SH-SY5Y (cell line): ENCODE data around the gene IFITM1.
"Not testable (repeated sequence)": the region's sequence is repeated elsewhere in the genome, so short reads cannot be mapped to it uniquely, and the experiment has no call there.

Source experiments
- GATA2 ChIP-seq: IDR thresholded peaks from 2 replicates; pipeline ENCODE4 v1.6.1; 2011; ENCODE audit warnings: mild to moderate bottlenecking, low read depth, low read length
- GATA3 ChIP-seq: IDR thresholded peaks from 2 replicates; pipeline ENCODE4 v1.6.1; 2011; ENCODE audit warnings: low read depth, mild to moderate bottlenecking, low read length, moderate library complexity

The IFITM1 gene

GRCh38 chr11:307766-308708, 5.8 kb upstream of the IFITM1 start, which contains the start of gene IFITM2:
IFITM2 (plus strand) TSS chr11:307816; CDS start chr11:308193, 377 bp downstream.
- TF ChIP-seq GATA2, GATA3: not testable (repeated sequence)

GRCh38 chr11:312092-312816, 1.6 kb upstream of the IFITM1 start:
- TF ChIP-seq GATA2 (no peak), GATA3 (no peak)

GRCh38 chr11:313304-313786, 495 bp upstream of the IFITM1 start:
- TF ChIP-seq GATA2 (no peak), GATA3 (no peak)

GRCh38 chr11:315051-315481, 1.2 kb downstream of the IFITM1 start:
- TF ChIP-seq GATA2 (no peak), GATA3 (no peak)

- TF ChIP-seq GATA2 (no peak), GATA3 (no peak)
Observed at GRCh38 chr11:315516-315994, 1.7 kb downstream of the IFITM1 start.

- TF ChIP-seq GATA2 (no peak), GATA3 (no peak)
Observed at GRCh38 chr11:316031-316701, 2.3 kb downstream of the IFITM1 start.

- no peak for TF ChIP-seq GATA2
- TF ChIP-seq GATA3, result no peak
Observed at GRCh38 chr11:316891-317301, 3.1 kb downstream of the IFITM1 start.

GRCh38 chr11:324156-324555, 10.3 kb downstream of the IFITM1 start:
- no peak for TF ChIP-seq GATA3
- no peak for TF ChIP-seq GATA2

GRCh38 chr11:325796-326591, 12.2 kb downstream of the IFITM1 start:
- TF ChIP-seq GATA3 (no peak), GATA2 (no peak)

GRCh38 chr11:326592-326841, 12.7 kb downstream of the IFITM1 start:
- TF ChIP-seq GATA2 (no peak), GATA3 (no peak)

- no peak for TF ChIP-seq GATA3
- TF ChIP-seq GATA2, result no peak
Observed at GRCh38 chr11:326842-327580, 13.2 kb downstream of the IFITM1 start.

GRCh38 chr11:327581-327923, 13.7 kb downstream of the IFITM1 start:
- TF ChIP-seq GATA3 (no peak), GATA2 (no peak)

- TF ChIP-seq GATA3, result no peak
- TF ChIP-seq GATA2, result no peak
Observed at GRCh38 chr11:328012-328411, 14.2 kb downstream of the IFITM1 start.

GRCh38 chr11:329886-330253, 16.0 kb downstream of the IFITM1 start:
- TF ChIP-seq GATA2, result no peak
